GM12878 (cell line): ENCODE results near the gene SGPP2. TPM values are rescaled to one million over a fixed set of nuclear protein-coding genes. Genes with fewer than 3 reads are reported as not detected.

Experiments used
- ATAC-seq: fragments of 200-7000 bp; cut with Tn5 transposase; 3 replicates; pipeline ENCODE4 v1.9.1; 2020; ENCODE audit warnings: mild to moderate bottlenecking, moderate library complexity
- Bru-seq: library from RNA; stranded (reverse); fragments of 400-500 nt; gene quantifications from one replicate; lab custom pipeline; 2021; lab: Mats Ljungman, UMichigan
- BruChase-seq, 2 experiments: library from RNA; stranded (reverse); fragments of 400-500 nt; gene quantifications; one replicate each; lab custom pipeline; 2021; lab: Mats Ljungman, UMichigan
- BruUV-seq: library from RNA; stranded (reverse); fragments of 400-500 nt; replicated peaks from 2 replicates; lab custom pipeline; 2021; lab: Mats Ljungman, UMichigan
- CTCF ChIA-PET: fragments of 300-600 bp; sonication (Branson Sonifier 250); formaldehyde crosslinking; extraction: SDS; loops from one replicate; lab custom pipeline; 2021; ENCODE audit warnings: inconsistent platforms; lab: Yijun Ruan, JAX
- POLR2A ChIA-PET: fragments of 350-600 bp; formaldehyde crosslinking; extraction: SDS; loops from one replicate; lab custom pipeline; 2021; ENCODE audit warnings: inconsistent platforms; lab: Charles Lee
- RAD21 ChIA-PET: fragments of 300-600 bp; sonication (Branson Sonifier 250); formaldehyde crosslinking; loops from one replicate; lab custom pipeline; 2023; ENCODE audit warnings: antibody characterized with exemption; ENCODE audit not compliant: unreplicated experiment; lab: Charles Lee
- SMC1A ChIA-PET: fragments of 300-600 bp; sonication (Branson Sonifier 250); formaldehyde crosslinking; loops from one replicate; lab custom pipeline; 2023; ENCODE audit not compliant: unreplicated experiment, uncharacterized antibody; lab: Charles Lee
- DNase-seq: peaks from one replicate; pipeline ENCODE4 v3.0.0-alpha.2; 2011; ENCODE audit warnings: low read depth, low spot score
- FAIRE-seq: peaks from 3 replicates; lab custom pipeline; 2011; peaks lifted over from hg19 to GRCh38; lab: Jason Lieb, UNC
- H2AFZ ChIP-seq: 2 replicates; pipeline ENCODE4 v1.6.0; 2011; ENCODE audit warnings: low read depth, low read length, control low read depth; ENCODE audit not compliant: control insufficient read depth
- H3K27ac ChIP-seq: 2 replicates; pipeline ENCODE4 v1.5.1; 2011; ENCODE audit warnings: control low read depth; ENCODE audit not compliant: control insufficient read depth, insufficient read depth
- H3K27me3 ChIP-seq, 2 experiments: replicated peaks in 1 of 2; 2 replicates each; pipeline versions ENCODE4 v1.6.0 to v1.6.1; 2011; ENCODE audit warnings: low read length in 1 of 2; ENCODE audit not compliant: control insufficient read depth in 2 of 2, insufficient read depth in 2 of 2
- H3K36me3 ChIP-seq, 2 experiments: 2 replicates each; pipeline ENCODE4 v1.5.1; 2011; ENCODE audit warnings: low read length in 1 of 2; ENCODE audit not compliant: control insufficient read depth in 2 of 2, insufficient read depth in 2 of 2
- H3K4me1 ChIP-seq: 2 replicates; pipeline ENCODE4 v1.6.1; 2011; ENCODE audit warnings: mild to moderate bottlenecking, low read length, moderate library complexity, mixed read lengths; ENCODE audit not compliant: control insufficient read depth, insufficient read depth
- H3K4me2 ChIP-seq: 2 replicates; pipeline ENCODE4 v1.6.0; 2011; ENCODE audit warnings: control low read depth; ENCODE audit not compliant: control insufficient read depth, insufficient read depth
- H3K4me3 ChIP-seq: fragments of 200-600 bp; sonication (generic); 2 replicates; pipeline ENCODE4 v1.5.1; 2016
- H3K79me2 ChIP-seq: 2 replicates; pipeline ENCODE4 v1.6.0; 2011; ENCODE audit warnings: low read length; ENCODE audit not compliant: control insufficient read depth, insufficient read depth
- H3K9ac ChIP-seq: 2 replicates; pipeline ENCODE4 v1.8.0; 2011; ENCODE audit warnings: low read length, control low read depth, mixed read lengths; ENCODE audit not compliant: control insufficient read depth, insufficient read depth
- H3K9me3 ChIP-seq: replicated peaks from 3 replicates; pipeline ENCODE4 v1.5.1; 2011; ENCODE audit warnings: mild to moderate bottlenecking, low read length; ENCODE audit not compliant: control insufficient read depth, insufficient read depth
- H4K20me1 ChIP-seq: 2 replicates; pipeline ENCODE4 v1.6.0; 2011; ENCODE audit not compliant: control insufficient read depth, insufficient read depth
- BACH1 ChIP-seq: fragments of 450-650 bp; IDR thresholded peaks from 2 replicates; pipeline ENCODE4 v1.6.1; 2017; ENCODE audit warnings: mild to moderate bottlenecking, borderline replicate concordance
- BCL11A ChIP-seq: IDR thresholded peaks from 2 replicates; pipeline ENCODE4 v1.6.1; 2011; ENCODE audit warnings: low read depth, low read length
- BHLHE40 ChIP-seq, 2 experiments: fragments of 450-650 bp in 1 of 2; IDR thresholded peaks; 2 replicates each; pipeline ENCODE4 v1.6.1; 2011 to 2017; ENCODE audit warnings: low read depth in 2 of 2, borderline replicate concordance in 1 of 2, improper control_type of control experiment in 1 of 2, low read length in 1 of 2, mild to moderate bottlenecking in 1 of 2
- CEBPB ChIP-seq, 2 experiments: fragments of 150-350 bp in 1 of 2; IDR thresholded peaks; 2 replicates each; pipeline ENCODE4 v1.6.1; 2012 to 2014; ENCODE audit warnings: low read depth in 2 of 2, low read length in 2 of 2, borderline replicate concordance in 1 of 2, inconsistent platforms in 1 of 2
- CHD2 ChIP-seq: IDR thresholded peaks from 2 replicates; pipeline ENCODE4 v1.6.1; 2011; ENCODE audit warnings: low read depth, low read length, improper control_type of control experiment, borderline replicate concordance
- EGR1 ChIP-seq, 2 experiments: IDR thresholded peaks; 1 replicate in 1 of 2; 2 replicates in 1 of 2; pipeline ENCODE4 v1.6.1; 2011 to 2012; ENCODE audit warnings: low read depth in 2 of 2, low read length in 2 of 2, borderline replicate concordance in 1 of 2, mild to moderate bottlenecking in 1 of 2, moderate library complexity in 1 of 2
- FOS ChIP-seq: IDR thresholded peaks from 3 replicates; pipeline ENCODE4 v1.6.1; 2011; ENCODE audit warnings: borderline replicate concordance; ENCODE audit not compliant: insufficient read length; ENCODE audit errors: extremely low read depth
- FOXK2 ChIP-seq: fragments of 450-650 bp; IDR thresholded peaks from 2 replicates; pipeline ENCODE4 v1.6.1; 2017; ENCODE audit warnings: mild to moderate bottlenecking, moderate library complexity
- GATAD2B ChIP-seq: fragments of 450-650 bp; conservative IDR thresholded peaks from 2 replicates; pipeline ENCODE4 v1.6.1; 2017; ENCODE audit warnings: low read depth, mild to moderate bottlenecking, moderate library complexity
- HDAC6 ChIP-seq: fragments of 200-600 bp; sonication (generic); IDR thresholded peaks from one replicate; pipeline ENCODE4 v1.8.0; 2017; ENCODE audit warnings: antibody characterized with exemption; ENCODE audit not compliant: unreplicated experiment
- HDGF ChIP-seq: fragments of 450-650 bp; IDR thresholded peaks from 2 replicates; pipeline ENCODE4 v1.6.1; 2016; ENCODE audit warnings: antibody characterized with exemption
- IKZF1 ChIP-seq: fragments of 450-650 bp; conservative IDR thresholded peaks from 2 replicates; pipeline ENCODE4 v1.6.1; 2017; ENCODE audit warnings: antibody characterized with exemption, mild to moderate bottlenecking
- KLF5 ChIP-seq: fragments of 450-650 bp; IDR thresholded peaks from 2 replicates; pipeline ENCODE4 v1.6.1; 2014; ENCODE audit warnings: mild to moderate bottlenecking; ENCODE audit not compliant: partially characterized antibody
- LARP7 ChIP-seq: fragments of 450-650 bp; IDR thresholded peaks from 2 replicates; pipeline ENCODE4 v1.6.1; 2017; ENCODE audit warnings: mild to moderate bottlenecking
- POLR2A ChIP-seq: IDR thresholded peaks from 2 replicates; pipeline ENCODE4 v1.6.1; 2011; ENCODE audit warnings: low read depth, mild to moderate bottlenecking, low read length
- TBL1XR1 ChIP-seq: IDR thresholded peaks from 2 replicates; pipeline ENCODE4 v1.6.1; 2012; ENCODE audit warnings: low read depth, low read length, improper control_type of control experiment
- TCF12 ChIP-seq: IDR thresholded peaks from 2 replicates; pipeline ENCODE4 v1.6.1; 2011; ENCODE audit warnings: low read depth, mild to moderate bottlenecking, low read length
- TCF3 ChIP-seq: IDR thresholded peaks from 2 replicates; pipeline ENCODE4 v1.6.1; 2012; ENCODE audit warnings: low read depth, mild to moderate bottlenecking, low read length, borderline replicate concordance; ENCODE audit not compliant: insufficient read depth
- ZNF217 ChIP-seq: fragments of 450-650 bp; IDR thresholded peaks from 2 replicates; pipeline ENCODE4 v1.6.1; 2017; ENCODE audit warnings: antibody characterized with exemption, mild to moderate bottlenecking
- ZNF384 ChIP-seq: IDR thresholded peaks from 2 replicates; pipeline ENCODE4 v1.6.1; 2012; ENCODE audit warnings: low read depth, mild to moderate bottlenecking, low read length, improper control_type of control experiment, borderline replicate concordance
- WGBS: methylation state at CpG from one replicate; pipeline ENCODE4 v1.1.6; 2016; ENCODE audit warnings: low lambda C conversion rate; ENCODE audit not compliant: insufficient replicate concordance, insufficient coverage; ENCODE audit errors: missing lambda C conversion rate; 5-methylcytosine and 5-hydroxymethylcytosine counted together
- in situ Hi-C: fragments of 300-500 bp; cut with MboI; formaldehyde crosslinking; loops from 9 replicates; pipeline ENCODE4 v1.14.3; 2018; ENCODE audit warnings: mixed read lengths
- intact Hi-C: fragments of 100-400 bp; cut with micrococcal nuclease; formaldehyde crosslinking; loops from one replicate; pipeline ENCODE4 v1.14.2; 2022; ENCODE audit not compliant: unreplicated experiment
- long read RNA-seq, 2 experiments: library from polyadenylated mRNA; unstranded; transcript quantifications; one replicate each; pipeline ENCODE4 v2.0.0, GENCODE V29; 2019 to 2020
- polyA minus RNA-seq, 3 experiments: library from RNA; depleted of rRNA, polyadenylated mRNA; stranded (reverse); fragments of >200 nt; gene quantifications; 2 replicates each; pipeline ENCODE4 v1.2.3, GENCODE V29; 2011
- polyA plus RNA-seq, 11 experiments: library from polyadenylated mRNA; depleted of rRNA in 4 of 11; unstranded in 6 of 11; stranded (reverse) in 5 of 11; fragments of >200 nt; fragmentation: Nextera tagmentation in 4 of 11; fragmentation: Illumina TruSeq in 1 of 11; extraction: Ambion mirVana in 4 of 11; extraction: Trizol in 1 of 11; gene quantifications; 1 replicate in 1 of 11; 2 replicates in 10 of 11; pipeline versions ENCODE4 v1.2.1 to v1.2.3, GENCODE V29; 2011 to 2016; ENCODE audit warnings: inconsistent platforms in 2 of 11, missing spikeins in 2 of 11, low read depth in 1 of 11
- total RNA-seq, 4 experiments: library from RNA; depleted of rRNA in 3 of 4; stranded (reverse); fragments of >200 nt in 3 of 4; fragmentation: Illumina TruSeq in 1 of 4; extraction: Trizol in 1 of 4; gene quantifications; 2 replicates each; pipeline versions ENCODE4 v1.2.1 to v1.2.3, GENCODE V29; 2013 to 2021

SGPP2 gene, protein sequence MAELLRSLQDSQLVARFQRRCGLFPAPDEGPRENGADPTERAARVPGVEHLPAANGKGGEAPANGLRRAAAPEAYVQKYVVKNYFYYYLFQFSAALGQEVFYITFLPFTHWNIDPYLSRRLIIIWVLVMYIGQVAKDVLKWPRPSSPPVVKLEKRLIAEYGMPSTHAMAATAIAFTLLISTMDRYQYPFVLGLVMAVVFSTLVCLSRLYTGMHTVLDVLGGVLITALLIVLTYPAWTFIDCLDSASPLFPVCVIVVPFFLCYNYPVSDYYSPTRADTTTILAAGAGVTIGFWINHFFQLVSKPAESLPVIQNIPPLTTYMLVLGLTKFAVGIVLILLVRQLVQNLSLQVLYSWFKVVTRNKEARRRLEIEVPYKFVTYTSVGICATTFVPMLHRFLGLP
- total RNA-seq (2013; cell fraction: nucleolus; rRNA removed), result 57.3 and 60.2 TPM in 2 replicates
- total RNA-seq (2014; rRNA removed) (12.8 and 14.6 TPM in 2 replicates), total RNA-seq (2014; rRNA removed; fragmentation: Illumina TruSeq; extraction: Trizol) (13.4 and 13.6 TPM in 2 replicates), total RNA-seq (2021) (19.8 and 20.7 TPM in 2 replicates), polyA plus RNA-seq (2011; rRNA removed) (75.4 and 84.9 TPM in 2 replicates), polyA plus RNA-seq (2014; fragmentation: Illumina TruSeq; extraction: Trizol) (23.8 and 23.9 TPM in 2 replicates), polyA plus RNA-seq (2014; fragmentation: Nextera tagmentation; extraction: Ambion mirVana) (1 to 10 TPM; 3.5 to 3.7 TPM), polyA plus RNA-seq (2014; rRNA removed) (13.2 and 15.2 TPM in 2 replicates), polyA plus RNA-seq (2016; fragmentation: Nextera tagmentation; extraction: Ambion mirVana) (1 to 10 TPM; 5.3 to 5.6 TPM), polyA minus RNA-seq (2011; rRNA and poly(A)+ RNA removed) (137 and 160 TPM in 2 replicates), Bru-seq, nascent RNA (percentile 89 among the genes with signal in this experiment), BruChase-seq, experiment 1, labeled RNA remaining after a 6-hour chase (percentile 83 among the genes with signal in this experiment), BruChase-seq, experiment 2, labeled RNA remaining after a 2-hour chase (percentile 81 among the genes with signal in this experiment)
- polyA plus RNA-seq (2011; ENCODE audit: low read depth), result 16.4 TPM
- 85.2 and 107 TPM in 2 replicates for polyA plus RNA-seq (2011; cell fraction: cytosol; rRNA removed)
- 32.9 and 35.2 TPM in 2 replicates for polyA plus RNA-seq (2011; cell fraction: nucleus; rRNA removed)
- polyA plus RNA-seq (2012), result 17.6 and 19.0 TPM in 2 replicates
- 33.9 and 42.1 TPM in 2 replicates for polyA minus RNA-seq (2011; cell fraction: cytosol; rRNA and poly(A)+ RNA removed)
- 16.9 and 30.0 TPM in 2 replicates for polyA minus RNA-seq (2011; cell fraction: nucleus; rRNA and poly(A)+ RNA removed)
- long read RNA-seq, experiment 1, transcript SGPP2-201 (5 exons, 3,336 nt), result major isoform, 6 of 16 reads
- long read RNA-seq, experiment 1, partial matches to known transcripts, result 1 of 16 reads
- long read RNA-seq, experiment 1, other reads (novel, unspliced or antisense), result 9 of 16 reads
- long read RNA-seq, experiment 2, partial matches to known transcripts, result 5 of 67 reads
- long read RNA-seq, experiment 2, other reads (novel, unspliced or antisense), result 62 of 67 reads

DNA sequence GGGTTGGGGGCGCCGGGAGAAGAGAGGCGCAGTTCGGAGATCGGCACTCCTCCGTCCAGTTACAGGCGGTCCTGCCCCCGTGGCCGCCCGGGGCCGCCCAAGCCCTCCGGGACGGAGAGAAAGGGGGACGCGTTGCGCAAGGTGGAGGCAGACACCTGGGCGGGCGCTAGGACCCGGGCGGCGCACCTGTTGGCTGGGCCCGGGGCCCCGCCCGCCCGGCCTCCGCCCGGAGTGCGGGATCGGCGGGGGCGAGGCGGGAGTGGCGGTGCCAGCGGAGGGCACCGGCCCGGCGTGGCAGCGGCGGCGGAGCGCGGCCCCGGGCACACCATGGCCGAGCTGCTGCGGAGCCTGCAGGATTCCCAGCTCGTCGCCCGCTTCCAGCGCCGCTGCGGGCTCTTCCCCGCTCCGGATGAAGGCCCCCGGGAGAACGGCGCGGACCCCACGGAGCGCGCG, at the start of gene SGPP2:
SGPP2 (plus strand) TSS at position 268 of the 453 bp plus-strand sequence; CDS start at position 328, 60 bp downstream.
- H3K9me3 ChIP-seq, result peaks cover 3% of the 10 kb centered on the region; the same call in 1 of the 3 replicates
- BruUV-seq, result no TSS peak
- ChIA-PET SMC1A (interaction anchor here (0.9 to 6.8 kb wide), 8 partner anchors 8 to 138 kb away, joined by 3 to 40 read pairs (median 12); no protein-coding TSS in a partner anchor), CTCF (interaction anchor here (0.9 to 5.3 kb wide), 5 partner anchors 9 to 146 kb away, joined by 3 to 28 read pairs (median 6); a partner anchor contains a TSS), RAD21 (interaction anchor here (1.4 to 9.4 kb wide), 3 partner anchors 9 to 137 kb away, joined by 8 to 119 read pairs (median 14); a partner anchor contains a TSS), POLR2A (interaction anchor here (2.1 kb wide), 1 partner anchor 9 kb away, joined by 8 read pairs; no protein-coding TSS in a partner anchor)
- H2AFZ ChIP-seq, result peak within 1 kb of the TSS; percentile 77
- intact Hi-C loops, result no loop called here
- H3K9ac ChIP-seq, result peak within 1 kb of the TSS; percentile 72
- no peak for DNase-seq
- no peaks in the 10 kb centered on the region for H3K27me3 ChIP-seq
- in situ Hi-C loops, result no loop called here
- no peaks in the 10 kb centered on the region for H4K20me1 ChIP-seq
- H3K36me3 ChIP-seq, result no peaks in the 10 kb centered on the region
- peak; percentile 43 for ATAC-seq
- H3K4me1 ChIP-seq, result peaks cover 29% of the 10 kb centered on the region
- peak within 1 kb of the TSS; percentile 79 for H3K27ac ChIP-seq
- 0% methylated on average over 33 of the region's 61 CpGs for WGBS
- peak within 1 kb of the TSS; percentile 73 for H3K4me3 ChIP-seq
- peaks cover 56% of the 10 kb centered on the region for H3K79me2 ChIP-seq
- no peak for FAIRE-seq
- peak within 1 kb of the TSS; percentile 96 for H3K4me2 ChIP-seq
- TF ChIP-seq TCF3 (peak; percentile 75; the same call in 1 of the 2 replicates), CEBPB (IDR thresholded peaks at IDR 0.05; ENCODE audit: borderline replicate concordance in 1 of 2, low read depth in 2 of 2, low read length in 2 of 2) (peak in 1 of 2 experiments; percentile 69; a peak in 1 of 4 replicates), LARP7 (peak; percentile 96; the same call in 1 of the 2 replicates), HDGF (no peak), ZNF217 (peak; percentile 72; the same call in 1 of the 2 replicates), HDAC6 (peak; percentile 54), ZNF384 (no peak), BHLHE40 (IDR thresholded peaks at IDR 0.05; ENCODE audit: borderline replicate concordance in 1 of 2, low read depth in 2 of 2, low read length in 1 of 2) (peak; percentile 21 to 69; a peak in 2 of 4 replicates), FOS (no peak), POLR2A (peak; percentile 29; the same call in 1 of the 2 replicates), TCF12 (0 out of 2 replicates have a peak, but pooled peaks have one; percentile 57), IKZF1 (peak; percentile 19; the same call in 1 of the 2 replicates), CHD2 (no peak), BACH1 (peak; percentile 67; the same call in 1 of the 2 replicates), TBL1XR1 (no peak), EGR1 (IDR thresholded peaks at IDR 0.05; ENCODE audit: borderline replicate concordance in 1 of 2, low read depth in 2 of 2, low read length in 2 of 2) (peak in 1 of 2 experiments; percentile 79; a peak in 2 of 3 replicates), BCL11A (no peak), FOXK2 (peak; percentile 28; the same call in 1 of the 2 replicates), KLF5 (no peak), GATAD2B (peak; percentile 94)
